OCI-M2 (cell line): Measurements from ENCODE around the gene SLC38A1.
"Not testable (repeated sequence)": the region's sequence is repeated elsewhere in the genome, so short reads cannot be mapped to it uniquely, and the experiment has no call there.

ENCODE experiments used
- DNase-seq: peaks from one replicate; lab custom pipeline; 2025; ENCODE audit not compliant: unreplicated experiment; lab: John Stamatoyannopoulos, UW

The SLC38A1 gene

DNA sequence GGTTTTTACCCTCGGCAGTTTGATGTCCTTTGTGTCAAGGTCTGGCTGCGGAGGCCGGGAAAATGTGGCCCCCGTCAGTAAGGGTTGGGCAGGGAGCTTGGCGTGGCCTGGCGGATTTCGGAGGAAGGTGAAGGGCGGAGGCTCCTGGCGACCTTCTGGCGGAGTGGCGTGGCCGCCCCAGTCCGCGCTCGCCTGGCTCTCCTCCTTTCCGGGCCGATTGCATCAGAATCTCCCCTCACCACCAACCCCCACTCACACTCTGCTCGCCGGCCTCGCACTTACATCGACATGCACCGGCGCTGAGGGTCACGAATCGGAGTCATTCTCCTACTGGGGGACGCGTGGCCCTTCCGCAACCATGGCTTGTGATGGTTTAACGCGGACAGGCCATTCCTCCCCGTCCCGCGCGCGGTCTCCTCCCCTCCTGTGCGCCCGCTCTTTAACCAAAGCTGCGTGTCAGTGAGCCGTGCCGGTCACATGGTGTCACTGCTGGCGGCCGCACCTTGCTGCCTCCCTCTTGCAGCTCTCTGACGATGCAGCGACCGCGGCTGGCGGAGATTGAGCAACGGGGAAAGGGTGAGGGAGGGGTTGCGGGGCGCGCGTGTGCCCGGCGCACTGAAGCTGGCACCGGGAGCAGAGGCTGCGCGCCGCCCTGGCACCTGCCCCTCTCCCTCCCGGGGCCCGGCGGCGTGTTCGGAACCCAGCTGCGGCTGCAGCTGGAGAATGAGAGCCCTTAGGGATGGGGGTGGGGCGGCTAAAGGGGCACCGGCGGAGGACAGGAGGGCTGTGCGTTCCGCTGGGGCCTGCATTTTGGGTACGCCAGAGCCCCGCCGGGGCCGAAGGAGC, at the start of gene SLC38A1:
TSS of gene SLC38A1 (minus strand) at position 461 of the 846 bp plus-strand sequence. CDS start 29,243 bp downstream, outside the sequence.
- no peak for DNase-seq

DNA sequence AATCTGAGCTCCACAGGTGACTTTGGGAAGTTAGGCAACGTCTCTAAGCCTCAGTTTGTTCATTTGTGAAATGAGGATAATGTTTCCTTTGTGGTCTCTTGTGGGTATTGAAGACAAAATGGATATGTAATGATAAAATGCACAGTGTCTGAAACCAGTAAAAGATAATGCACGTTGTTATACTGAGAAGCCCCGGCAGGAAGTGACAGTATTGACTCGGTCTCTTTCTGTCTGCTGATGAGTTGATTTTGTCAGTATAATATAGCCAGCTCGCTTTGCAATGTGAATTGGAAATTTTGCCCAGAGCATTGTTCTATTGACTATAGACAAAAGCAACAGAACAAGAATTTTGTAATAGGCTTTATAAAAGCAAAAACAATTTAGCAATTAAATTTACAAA, 49.2 kb upstream of the SLC38A1 start:
- no peak for DNase-seq

DNA sequence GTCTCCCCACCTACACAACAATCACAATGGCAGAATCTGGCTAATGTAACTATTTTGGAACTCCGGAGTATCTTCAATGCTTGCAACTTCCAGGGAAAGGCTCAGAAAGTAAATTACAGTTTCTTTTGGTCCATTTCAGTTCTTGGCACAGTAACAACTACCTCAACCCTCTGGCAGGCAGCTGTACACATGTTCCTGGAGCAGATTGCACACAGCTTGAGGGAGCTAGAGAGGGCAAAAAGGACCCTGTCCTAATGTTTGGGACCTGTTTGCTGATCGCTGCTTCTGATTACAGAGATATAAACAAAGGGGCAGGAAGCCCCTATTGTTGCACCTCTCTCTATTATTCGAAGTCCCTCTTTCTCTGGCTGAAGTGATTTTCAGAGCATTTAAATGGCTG, 35.2 kb upstream of the SLC38A1 start:
- no peak for DNase-seq

DNA sequence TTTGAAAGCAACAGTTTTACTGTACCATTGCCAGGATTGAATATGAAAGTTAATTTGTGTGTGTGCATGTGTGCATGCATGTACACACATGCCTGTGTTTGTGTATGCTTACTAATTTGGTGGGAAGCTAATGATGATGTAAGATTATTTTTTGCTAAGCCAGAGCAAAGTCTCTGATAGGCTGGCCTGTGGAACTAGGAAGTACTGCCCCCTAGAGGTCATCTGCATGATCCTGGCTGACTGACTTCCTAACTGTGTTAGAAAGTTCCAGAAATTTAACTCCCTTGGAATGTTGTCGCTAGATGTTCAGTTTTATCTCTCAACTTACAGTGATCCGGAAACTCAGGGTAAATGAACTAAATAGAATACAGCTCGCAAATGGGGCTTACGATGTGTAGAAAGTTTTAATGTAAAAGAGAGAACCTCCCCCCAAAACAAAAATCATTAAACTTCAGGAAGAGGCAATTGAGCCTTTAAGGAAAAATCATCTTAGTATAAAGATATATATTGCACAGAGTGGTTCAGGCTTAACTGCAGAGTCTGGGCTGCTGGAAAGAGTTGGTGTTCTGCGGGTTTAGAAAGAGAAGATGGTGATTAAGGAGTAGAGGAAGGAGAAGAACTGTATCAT, 34.3 kb upstream of the SLC38A1 start:
- DNase-seq, result no peak

- no peak for DNase-seq
Measured at GRCh38 chr12:46300910-46301309, 32.1 kb upstream of the SLC38A1 start.

DNA sequence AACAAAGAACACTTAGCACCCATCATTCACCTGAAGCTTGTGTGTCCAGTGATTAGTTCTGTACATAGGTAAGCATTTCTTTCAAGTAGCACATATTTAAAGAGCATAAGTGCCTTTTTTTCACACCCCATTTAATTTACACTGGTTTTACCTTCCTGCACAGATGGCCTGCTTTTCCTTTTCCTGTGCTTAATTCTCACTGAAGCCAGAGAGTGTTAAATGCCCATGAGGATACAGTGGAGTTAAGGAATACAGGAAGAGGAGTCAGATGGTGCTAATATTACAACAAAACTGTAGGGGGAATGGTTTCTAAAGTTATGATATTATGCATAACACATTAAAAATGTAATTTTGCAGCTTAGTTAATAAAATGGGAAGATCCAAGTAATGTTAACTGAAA, 31.0 kb upstream of the SLC38A1 start:
- no peak for DNase-seq

GRCh38 chr12:46298261-46298660, 29.4 kb upstream of the SLC38A1 start:
- no peak for DNase-seq

- no peak for DNase-seq
Measured at GRCh38 chr12:46296822-46297221, 28.0 kb upstream of the SLC38A1 start.

GRCh38 chr12:46292754-46293402, 24.0 kb upstream of the SLC38A1 start:
- no peak for DNase-seq

DNA sequence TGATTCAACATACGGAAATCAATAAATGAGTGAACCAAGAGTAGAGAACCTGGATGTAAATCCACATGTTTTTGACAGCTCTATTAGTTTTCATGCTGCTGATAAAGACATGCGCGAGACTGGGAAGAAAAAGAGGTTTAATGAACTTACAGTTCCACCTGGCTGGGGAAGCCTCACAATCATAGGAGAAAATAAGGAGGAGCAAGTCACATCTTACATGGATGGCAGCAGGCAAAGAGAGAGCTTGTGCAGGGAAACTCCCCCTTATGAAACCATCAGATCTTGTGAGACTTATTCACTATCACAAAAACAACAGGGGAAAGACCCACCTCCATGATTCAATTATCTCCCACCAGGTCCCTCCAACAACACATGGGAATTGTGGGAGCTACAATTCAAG, 23.1 kb upstream of the SLC38A1 start:
- DNase-seq, result not testable (repeated sequence)

DNA sequence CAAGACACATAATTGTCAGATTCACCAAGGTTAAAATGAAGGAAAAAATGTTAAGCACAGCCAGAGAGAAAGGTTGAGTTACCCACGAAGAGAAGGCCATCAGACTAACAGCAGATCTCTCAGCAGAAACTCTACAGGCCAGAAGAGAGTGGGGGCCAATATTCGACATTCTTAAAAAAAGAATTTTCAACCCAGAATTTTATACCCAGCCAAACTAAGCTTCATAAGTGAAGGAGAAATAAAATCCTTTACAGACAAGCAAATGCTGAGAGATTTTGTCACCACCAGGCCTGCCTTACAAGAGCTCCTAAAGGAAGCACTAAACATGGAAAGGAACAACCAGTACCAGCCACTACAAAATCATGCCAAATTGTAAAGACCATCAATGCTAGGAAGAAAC, 16.3 kb upstream of the SLC38A1 start:
- not testable (repeated sequence) for DNase-seq

- no peak for DNase-seq
Measured at GRCh38 chr12:46282829-46283228, 14.0 kb upstream of the SLC38A1 start.

- no peak for DNase-seq
Measured at GRCh38 chr12:46276756-46277155, 7.9 kb upstream of the SLC38A1 start.

DNA sequence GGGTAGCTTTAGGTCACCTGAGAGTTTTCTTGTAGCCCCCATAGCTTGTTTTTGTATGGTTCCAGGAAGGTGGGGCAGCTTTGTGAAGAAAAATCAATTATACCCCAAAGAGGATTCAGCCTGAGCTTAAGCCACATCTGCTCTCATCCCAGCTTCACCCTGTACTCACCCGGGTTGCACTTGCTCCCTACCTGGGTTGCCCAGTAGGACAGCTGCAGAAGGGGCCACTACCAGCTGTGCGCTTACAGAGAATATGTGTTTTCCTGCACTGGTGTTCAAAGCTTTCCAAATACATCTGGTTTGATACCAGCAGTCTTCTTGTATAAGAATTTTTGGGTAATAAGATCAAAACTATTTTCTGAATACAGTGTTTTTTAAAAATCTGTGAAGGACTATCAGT, 3.0 kb upstream of the SLC38A1 start:
- no peak for DNase-seq

DNA sequence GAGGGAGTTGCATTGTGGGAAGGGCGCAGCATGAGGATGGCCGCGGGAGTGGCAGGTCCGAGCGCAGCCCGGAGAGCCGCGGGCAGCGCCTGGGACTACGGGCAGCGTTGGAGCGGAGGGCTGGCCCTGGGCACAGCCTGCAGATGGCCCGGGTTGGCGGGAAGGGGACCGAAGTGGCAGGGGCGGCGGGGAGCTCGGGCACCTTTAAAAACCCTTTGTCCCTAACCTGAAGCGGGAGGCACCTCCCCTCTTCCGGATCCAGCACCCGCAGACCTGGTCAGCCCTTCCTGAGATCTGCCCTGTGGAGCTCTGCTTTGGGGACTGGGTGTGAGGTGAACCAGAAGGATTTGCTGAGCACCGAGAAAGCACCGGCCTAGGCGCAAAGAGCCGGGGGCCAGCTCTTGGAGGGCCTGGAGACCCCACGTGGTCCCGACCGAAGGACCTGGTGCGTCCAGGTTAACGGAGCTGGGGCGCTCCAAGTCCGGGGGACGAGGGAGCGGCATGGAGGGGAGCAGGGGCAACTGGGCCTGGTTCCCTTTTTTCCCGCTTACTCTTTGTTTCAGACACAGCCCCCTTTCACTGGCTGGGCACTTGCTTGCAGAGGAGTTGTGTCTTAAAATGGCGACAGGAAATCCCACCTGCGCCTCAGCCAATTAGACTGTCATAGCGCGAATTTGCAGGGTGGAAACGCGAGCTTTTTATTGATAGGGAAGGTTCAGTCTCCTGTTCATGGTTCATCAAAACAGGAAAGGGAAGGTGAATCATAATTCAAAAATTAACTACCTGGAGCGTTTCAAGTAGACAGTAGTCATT, 792 bp upstream of the SLC38A1 start:
- no peak for DNase-seq

GRCh38 chr12:46267825-46268582, 839 bp downstream of the SLC38A1 start:
- no peak for DNase-seq

DNA sequence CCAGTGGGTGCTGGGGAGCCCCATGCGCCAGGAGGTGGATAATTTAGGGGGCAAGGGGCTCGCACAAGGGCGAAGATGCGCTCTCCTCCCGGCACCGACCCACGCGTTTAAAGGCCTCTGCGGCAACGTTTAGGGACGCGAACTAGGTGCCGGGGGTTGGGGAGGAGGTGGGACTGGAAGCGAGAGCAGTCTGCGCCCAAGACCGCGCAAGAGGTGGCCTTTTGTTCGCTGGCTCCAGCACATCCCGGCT, 1.3 kb downstream of the SLC38A1 start:
- DNase-seq, result no peak

GRCh38 chr12:46266869-46267574, 1.8 kb downstream of the SLC38A1 start:
- no peak for DNase-seq

DNA sequence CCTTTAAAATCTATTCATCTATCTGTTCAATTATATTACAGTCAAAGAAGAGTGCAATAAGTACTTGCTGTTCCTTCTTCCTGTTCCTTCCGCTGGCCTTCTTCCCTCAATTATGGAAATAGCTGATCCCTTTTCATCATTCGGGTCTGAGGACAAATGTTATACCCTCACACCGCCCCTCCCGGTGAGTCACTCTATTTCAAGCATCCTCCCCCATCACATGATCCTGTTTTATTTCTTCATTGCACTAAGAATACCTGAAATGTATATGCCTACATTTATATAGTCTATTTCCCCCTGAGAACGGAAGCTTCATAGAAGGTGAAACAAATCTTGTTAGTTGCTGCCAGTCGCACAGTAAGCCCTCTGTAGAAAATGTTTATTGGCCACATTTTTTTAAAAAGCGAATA, 2.5 kb downstream of the SLC38A1 start:
- DNase-seq, result no peak

DNA sequence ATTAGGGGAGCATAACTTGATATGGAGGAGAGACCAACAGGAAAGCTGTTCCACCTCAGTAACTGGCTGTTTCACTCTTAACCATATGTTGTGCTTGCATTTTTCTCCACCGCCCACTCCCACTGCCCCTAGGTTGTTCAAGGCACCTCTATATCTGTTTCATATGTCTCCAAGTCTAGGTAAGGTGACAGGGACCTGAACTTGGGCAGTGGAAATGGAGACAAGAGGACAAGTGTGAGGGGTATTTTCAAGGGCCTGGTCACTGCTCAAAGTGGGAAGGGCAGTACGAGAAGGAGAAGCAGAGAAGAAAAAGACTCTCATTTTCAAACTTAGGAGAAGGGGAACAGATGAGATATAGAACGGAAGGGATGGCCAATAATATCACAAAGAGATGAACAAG, 3.1 kb downstream of the SLC38A1 start:
- DNase-seq, result no peak
